ENCODE data around the gene ALDH5A1.

DNA sequence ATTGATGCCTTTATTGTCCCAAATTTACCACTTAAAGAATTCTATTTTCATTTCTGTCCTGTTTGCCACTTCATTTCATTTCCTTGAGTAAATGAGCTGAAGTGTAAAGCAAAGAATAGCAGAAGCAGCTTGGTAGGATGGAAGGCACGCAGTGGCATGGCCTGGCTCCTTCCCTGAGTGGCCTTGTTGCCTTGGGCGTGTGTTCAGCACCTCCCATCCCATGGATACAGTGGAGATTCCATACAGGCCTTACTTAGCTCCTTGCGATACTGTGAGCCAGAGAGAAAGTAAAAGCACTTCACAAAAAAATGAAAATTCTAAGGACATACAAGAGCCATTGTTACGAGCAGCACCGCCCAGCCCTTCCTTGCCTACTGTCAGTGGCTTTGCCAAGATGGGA is 39.6 kb downstream of the ALDH5A1 start:
- TF ChIP-seq, protein P1, sequence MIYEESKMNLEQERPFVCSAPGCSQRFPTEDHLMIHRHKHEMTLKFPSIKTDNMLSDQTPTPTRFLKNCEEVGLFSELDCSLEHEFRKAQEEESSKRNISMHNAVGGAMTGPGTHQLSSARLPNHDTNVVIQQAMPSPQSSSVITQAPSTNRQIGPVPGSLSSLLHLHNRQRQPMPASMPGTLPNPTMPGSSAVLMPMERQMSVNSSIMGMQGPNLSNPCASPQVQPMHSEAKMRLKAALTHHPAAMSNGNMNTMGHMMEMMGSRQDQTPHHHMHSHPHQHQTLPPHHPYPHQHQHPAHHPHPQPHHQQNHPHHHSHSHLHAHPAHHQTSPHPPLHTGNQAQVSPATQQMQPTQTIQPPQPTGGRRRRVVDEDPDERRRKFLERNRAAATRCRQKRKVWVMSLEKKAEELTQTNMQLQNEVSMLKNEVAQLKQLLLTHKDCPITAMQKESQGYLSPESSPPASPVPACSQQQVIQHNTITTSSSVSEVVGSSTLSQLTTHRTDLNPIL (CRISPR knock-in tag; IDR thresholded peaks at IDR 0.05; ENCODE audit: low read depth), result no peak
- no peak for TF ChIP-seq RARB (CRISPR knock-in tag; IDR thresholded peaks at IDR 0.05)
- no peak for TF ChIP-seq TOX (CRISPR knock-in tag; IDR thresholded peaks at IDR 0.05; ENCODE audit: borderline replicate concordance)
- no peak for TF ChIP-seq ZC3H10 (CRISPR knock-in tag; IDR thresholded peaks at IDR 0.05)
- TF ChIP-seq, protein P2, sequence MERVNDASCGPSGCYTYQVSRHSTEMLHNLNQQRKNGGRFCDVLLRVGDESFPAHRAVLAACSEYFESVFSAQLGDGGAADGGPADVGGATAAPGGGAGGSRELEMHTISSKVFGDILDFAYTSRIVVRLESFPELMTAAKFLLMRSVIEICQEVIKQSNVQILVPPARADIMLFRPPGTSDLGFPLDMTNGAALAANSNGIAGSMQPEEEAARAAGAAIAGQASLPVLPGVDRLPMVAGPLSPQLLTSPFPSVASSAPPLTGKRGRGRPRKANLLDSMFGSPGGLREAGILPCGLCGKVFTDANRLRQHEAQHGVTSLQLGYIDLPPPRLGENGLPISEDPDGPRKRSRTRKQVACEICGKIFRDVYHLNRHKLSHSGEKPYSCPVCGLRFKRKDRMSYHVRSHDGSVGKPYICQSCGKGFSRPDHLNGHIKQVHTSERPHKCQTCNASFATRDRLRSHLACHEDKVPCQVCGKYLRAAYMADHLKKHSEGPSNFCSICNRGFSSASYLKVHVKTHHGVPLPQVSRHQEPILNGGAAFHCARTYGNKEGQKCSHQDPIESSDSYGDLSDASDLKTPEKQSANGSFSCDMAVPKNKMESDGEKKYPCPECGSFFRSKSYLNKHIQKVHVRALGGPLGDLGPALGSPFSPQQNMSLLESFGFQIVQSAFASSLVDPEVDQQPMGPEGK (CRISPR knock-in tag; IDR thresholded peaks at IDR 0.05; ENCODE audit: borderline replicate concordance), result no peak
- TF ChIP-seq ZNF8 (CRISPR knock-in tag; IDR thresholded peaks at IDR 0.05), result no peak
- TF ChIP-seq TCF4 (CRISPR knock-in tag; IDR thresholded peaks at IDR 0.05; ENCODE audit: borderline replicate concordance), result no peak
- TF ChIP-seq, protein P3, sequence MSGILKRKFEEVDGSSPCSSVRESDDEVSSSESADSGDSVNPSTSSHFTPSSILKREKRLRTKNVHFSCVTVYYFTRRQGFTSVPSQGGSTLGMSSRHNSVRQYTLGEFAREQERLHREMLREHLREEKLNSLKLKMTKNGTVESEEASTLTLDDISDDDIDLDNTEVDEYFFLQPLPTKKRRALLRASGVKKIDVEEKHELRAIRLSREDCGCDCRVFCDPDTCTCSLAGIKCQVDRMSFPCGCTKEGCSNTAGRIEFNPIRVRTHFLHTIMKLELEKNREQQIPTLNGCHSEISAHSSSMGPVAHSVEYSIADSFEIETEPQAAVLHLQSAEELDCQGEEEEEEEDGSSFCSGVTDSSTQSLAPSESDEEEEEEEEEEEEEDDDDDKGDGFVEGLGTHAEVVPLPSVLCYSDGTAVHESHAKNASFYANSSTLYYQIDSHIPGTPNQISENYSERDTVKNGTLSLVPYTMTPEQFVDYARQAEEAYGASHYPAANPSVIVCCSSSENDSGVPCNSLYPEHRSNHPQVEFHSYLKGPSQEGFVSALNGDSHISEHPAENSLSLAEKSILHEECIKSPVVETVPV (CRISPR knock-in tag; IDR thresholded peaks at IDR 0.05), result no peak
- TF ChIP-seq, protein P4, sequence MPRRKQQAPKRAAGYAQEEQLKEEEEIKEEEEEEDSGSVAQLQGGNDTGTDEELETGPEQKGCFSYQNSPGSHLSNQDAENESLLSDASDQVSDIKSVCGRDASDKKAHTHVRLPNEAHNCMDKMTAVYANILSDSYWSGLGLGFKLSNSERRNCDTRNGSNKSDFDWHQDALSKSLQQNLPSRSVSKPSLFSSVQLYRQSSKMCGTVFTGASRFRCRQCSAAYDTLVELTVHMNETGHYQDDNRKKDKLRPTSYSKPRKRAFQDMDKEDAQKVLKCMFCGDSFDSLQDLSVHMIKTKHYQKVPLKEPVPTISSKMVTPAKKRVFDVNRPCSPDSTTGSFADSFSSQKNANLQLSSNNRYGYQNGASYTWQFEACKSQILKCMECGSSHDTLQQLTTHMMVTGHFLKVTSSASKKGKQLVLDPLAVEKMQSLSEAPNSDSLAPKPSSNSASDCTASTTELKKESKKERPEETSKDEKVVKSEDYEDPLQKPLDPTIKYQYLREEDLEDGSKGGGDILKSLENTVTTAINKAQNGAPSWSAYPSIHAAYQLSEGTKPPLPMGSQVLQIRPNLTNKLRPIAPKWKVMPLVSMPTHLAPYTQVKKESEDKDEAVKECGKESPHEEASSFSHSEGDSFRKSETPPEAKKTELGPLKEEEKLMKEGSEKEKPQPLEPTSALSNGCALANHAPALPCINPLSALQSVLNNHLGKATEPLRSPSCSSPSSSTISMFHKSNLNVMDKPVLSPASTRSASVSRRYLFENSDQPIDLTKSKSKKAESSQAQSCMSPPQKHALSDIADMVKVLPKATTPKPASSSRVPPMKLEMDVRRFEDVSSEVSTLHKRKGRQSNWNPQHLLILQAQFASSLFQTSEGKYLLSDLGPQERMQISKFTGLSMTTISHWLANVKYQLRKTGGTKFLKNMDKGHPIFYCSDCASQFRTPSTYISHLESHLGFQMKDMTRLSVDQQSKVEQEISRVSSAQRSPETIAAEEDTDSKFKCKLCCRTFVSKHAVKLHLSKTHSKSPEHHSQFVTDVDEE (CRISPR knock-in tag; IDR thresholded peaks at IDR 0.05), result no peak
- no peak for TF ChIP-seq BACH2 (CRISPR knock-in tag; IDR thresholded peaks at IDR 0.05; ENCODE audit: borderline replicate concordance)

Data from SK-N-SH treated with all-trans-retinoic acid at 6 μM for 48 hours (cell line).